Activated effector memory CD4-positive, alpha-beta T cell treated with Interleukin-2 at 50 U/mL for 16 hours (primary cell): Measurements from ENCODE around the gene NDE1.

ENCODE experiments used
- DNase-seq: peaks from one replicate; pipeline ENCODE4 v3.0.0-alpha.2; 2020

NDE1 gene

GRCh38 chr16:15772579-15773293 lies 122.7 kb downstream of the NDE1 start:
- DNase-seq: no peak

DNA sequence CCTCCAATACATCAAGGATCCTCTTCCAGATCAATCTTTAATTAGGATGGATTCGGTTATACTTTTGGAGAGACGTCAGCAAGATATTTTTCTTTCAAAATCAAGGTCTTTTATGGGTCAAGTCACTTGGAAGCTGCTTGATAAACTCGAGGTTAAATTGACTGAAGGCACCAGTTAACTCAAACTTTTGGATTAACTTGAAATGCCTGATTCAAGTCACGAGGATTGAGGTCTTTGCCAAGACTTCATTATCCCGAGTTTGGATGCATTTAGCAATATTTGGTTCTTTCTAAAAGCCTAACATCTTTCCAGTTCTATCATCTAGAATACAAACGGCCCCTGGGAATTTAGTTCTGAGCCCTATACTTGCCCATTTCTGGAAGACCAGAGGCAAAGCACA lies 123.9 kb downstream of the NDE1 start:
- no peak for DNase-seq

DNA sequence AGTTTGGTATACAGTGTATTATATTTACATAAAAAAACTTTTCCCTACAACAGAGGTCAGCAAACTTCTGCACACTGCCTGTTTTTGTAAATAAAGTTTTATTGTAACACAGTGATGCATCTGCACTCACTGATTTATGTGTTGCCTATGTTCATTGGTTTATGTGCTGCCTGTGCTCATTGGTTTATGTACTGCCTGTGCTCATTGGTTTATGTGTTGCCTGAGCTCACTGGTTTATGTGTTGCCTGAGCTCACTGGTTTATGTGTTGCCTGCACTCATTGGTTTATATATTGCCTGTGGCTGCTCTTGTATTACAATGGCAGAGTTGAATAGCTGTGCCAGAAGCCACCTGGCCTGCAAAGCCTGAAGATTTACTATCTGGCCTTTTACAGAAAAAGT lies 125.2 kb downstream of the NDE1 start:
- DNase-seq: no peak

- no peak for DNase-seq
Observed at GRCh38 chr16:15775663-15776304, 125.7 kb downstream of the NDE1 start.
